GOT3 (cell line): ENCODE measurements around the gene ENO1.
"Not testable (repeated sequence)": the region's sequence is repeated elsewhere in the genome, so short reads cannot be mapped to it uniquely, and the experiment has no call there.

ENCODE experiments used
- DNase-seq: peaks from one replicate; lab custom pipeline; 2025; ENCODE audit warnings: mixed read lengths; lab: John Stamatoyannopoulos, UW

Gene ENO1

DNA sequence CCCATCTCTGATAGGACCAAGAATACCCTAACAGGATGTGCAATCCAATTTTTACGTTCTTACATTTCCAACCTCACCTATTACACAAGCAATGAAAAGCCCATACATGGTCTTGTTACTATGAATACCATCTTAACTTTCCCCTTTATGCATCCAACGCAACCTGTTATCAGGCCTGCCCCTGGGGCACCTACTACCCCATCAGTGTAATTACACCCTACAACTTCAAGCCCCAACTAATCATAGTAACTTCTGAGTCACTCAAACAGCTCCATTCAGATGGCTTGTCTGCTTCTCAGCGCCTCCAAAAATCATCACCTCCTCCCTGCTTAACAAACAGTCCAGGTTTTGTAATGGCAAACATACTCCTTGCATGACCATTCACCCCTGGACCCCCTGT lies 18.3 kb upstream of the ENO1 start:
- DNase-seq: not testable (repeated sequence)

DNA sequence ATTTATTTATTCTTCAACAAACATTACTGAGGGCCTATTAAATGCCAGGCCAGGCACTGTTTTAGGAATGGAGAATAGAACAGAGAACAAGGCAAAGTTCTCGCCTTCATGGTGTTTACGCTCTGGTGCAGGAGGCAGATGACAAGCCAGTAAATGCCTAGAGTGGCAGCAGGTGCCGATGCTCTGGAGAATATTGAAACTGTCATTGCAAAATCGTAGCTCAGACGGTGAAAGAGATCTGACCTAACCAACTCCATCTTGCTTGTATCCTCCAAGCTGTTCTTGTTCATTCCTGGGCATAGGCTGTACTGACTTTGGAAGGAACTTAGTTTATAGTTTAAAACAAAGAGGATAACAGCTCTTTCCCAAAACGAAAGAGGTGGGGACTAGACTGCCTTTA lies 13.5 kb upstream of the ENO1 start:
- no peak for DNase-seq

DNA sequence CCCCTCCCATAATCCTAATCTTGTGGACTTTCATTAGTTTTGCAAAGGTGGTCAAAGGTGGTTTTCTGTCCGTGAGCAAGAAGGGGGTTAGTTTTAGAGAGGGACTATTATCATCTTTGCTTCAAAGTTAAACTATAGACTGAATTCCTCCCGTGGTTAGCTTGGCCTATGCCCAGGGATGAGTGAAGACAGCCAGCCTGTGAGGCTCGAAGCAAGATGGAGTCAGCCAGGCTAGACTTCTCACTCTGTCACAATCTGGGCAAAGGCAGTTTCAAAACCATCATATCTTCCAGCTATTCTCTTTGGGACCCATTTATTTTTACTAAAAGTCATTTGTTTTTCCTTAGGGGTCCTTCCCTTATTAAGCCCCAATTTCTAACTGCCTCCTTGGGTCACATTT lies 12.9 kb upstream of the ENO1 start:
- no peak for DNase-seq

GRCh38 chr1:8889925-8890785 lies 11.7 kb upstream of the ENO1 start:
- DNase-seq: peak; percentile 32

DNA sequence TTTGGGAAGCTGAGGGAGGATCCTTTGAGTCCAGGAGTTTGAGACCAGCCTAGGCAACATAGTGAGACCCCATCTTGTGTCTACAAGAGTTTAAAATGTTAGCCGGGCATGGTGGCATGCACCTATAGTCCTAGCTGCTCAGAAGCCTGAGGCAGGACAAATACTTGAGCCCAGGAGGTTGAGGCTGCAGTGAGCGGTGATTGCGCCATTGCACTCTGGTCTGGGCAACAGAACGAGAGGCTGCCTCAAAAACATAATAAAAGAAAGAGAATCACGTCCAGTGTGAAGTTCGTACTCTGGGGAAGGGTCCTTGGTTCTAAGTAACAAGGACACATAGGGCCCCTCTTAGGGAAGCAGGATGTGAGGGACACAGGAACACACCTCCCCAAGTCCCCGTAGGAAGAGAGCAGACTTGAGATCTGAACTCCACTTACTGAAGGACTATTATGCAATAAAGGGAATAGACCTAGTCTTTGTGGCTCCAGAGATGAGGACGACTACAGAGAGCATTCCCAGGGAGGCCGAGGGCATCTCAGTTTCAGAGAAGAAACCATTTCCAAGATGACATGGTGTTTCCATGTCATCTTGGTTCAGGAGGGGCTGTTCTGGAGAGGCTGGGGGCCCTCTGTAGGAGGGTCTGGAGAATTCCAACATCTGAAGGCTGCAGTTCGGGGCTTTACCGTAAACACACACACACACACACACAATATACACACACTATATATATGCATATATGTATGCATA lies 10.8 kb upstream of the ENO1 start:
- DNase-seq: no peak

DNA sequence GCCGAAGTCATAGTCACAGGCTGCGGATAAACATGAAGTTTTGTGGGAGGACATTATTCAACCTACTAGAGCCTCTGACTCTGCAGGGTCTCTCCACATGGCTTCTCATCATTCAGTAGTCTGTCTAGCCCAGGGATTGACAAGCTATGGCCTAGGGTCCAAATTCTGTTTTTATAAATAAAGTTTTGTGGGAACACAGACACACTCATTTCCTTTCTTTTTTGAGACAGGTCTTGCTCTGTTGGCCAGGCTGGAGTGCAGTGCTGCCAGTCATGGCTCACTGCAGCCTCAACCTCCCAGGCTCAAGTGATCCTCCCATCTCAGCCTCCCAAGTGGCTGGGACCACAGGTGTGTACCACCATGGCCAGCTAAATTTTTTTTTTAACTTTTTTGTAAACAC lies 8.1 kb upstream of the ENO1 start:
- no peak for DNase-seq

DNA sequence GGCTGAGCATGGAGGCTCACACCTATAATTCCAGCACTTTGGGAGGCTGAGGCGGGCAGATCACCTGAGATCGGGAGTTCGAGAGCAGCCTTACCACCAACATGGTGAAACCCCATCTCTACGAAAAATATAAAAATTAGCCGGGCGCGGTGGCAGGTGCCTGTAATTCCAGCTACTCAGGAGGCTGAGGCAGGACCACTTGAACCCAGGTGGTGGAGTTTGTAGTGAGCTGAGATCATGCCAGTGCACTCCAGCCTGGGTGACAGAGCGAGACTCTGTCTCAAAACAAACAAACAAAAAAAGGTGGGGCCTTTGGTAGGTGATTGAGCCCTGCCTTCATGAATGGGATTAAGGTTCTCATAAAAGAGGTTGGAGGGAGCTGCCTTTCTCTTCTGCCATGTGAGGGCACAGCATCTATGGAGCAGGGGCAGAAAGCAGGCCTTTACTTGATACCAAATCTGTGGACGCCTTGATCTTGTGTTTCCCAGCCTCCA lies 7.6 kb upstream of the ENO1 start:
- not testable (repeated sequence) for DNase-seq

- DNase-seq: not testable (repeated sequence)
Measured at GRCh38 chr1:8884105-8884504, 5.6 kb upstream of the ENO1 start.

- no peak for DNase-seq
Measured at GRCh38 chr1:8883491-8883890, 5.0 kb upstream of the ENO1 start.

DNA sequence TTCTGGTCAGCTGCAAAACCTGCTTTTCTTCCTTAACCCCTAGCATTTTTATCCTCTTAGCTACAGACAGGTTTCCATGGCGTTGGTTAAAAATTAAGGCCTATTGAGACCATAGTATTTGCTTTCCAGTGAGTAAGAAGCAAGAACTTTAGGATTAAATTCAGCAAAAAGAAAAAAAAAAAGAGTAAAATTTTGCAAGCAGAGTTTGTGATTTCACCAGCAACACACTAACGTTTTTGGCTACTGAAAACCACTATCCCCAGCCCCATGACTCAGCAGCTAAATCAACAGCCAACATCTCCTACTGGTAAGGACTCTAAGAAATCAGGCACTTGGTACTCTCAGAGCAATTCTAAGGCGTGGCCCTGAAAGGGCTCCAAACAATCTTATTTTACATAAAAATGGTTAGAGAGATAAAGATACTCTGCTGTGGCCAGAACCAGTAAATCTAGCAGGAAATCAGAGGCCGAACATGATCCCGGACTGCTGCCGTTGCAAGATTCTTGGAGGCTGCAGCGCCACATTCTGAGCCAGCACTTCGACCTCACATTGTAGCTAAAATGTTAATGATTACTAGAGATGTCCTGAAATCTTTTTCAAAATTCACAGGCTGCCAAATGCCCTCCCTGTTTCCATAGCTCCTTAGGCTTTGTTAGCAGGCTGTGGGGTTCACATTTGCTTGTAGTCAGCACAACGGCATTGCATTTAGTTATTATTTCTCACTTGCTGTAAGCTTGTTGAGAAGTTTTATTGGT lies 1.6 kb upstream of the ENO1 start:
- peak; percentile 22 for DNase-seq

DNA sequence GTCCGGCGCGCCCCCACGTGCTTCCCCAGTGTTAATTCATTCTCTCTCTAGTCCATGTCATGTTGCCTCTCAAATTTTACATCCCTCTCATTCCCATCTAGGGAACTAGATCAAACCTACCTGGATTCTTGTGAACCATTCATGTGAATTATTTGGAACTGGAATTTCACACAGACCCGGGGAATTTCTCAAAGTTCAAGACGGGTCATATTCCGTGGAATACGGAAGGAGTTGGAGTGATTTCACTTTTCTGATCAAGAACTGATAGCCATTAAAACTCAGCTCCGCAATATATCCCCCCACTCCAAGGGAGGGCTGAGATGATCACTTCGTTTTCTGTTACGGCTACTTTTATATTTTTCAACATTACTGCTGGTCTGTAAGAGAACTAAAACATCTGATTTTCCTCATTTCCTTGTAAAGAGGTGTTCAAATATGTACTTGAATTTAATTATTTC lies 1.0 kb upstream of the ENO1 start:
- DNase-seq: no peak

- DNase-seq: peak; percentile 96
Measured at GRCh38 chr1:8878698-8879463, 395 bp upstream of the ENO1 start.

DNA sequence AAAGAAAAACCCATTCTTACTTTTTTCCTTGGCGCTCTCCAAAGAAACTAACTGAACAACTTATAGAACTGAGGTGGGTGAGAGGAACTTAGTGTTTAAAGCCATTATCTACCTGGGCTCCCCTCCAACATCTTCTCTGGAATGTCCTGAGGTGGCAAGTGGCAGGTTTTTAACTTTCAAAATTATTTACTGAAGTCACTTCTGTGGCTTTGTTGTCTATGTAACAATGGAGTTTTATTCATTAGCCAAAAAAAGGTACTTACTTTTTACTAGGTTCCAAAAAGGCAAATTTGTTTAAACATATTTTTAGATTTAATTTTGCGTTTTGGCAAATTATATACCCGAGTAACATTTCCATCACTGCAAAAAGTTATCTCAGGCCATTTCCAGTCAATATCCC lies 2.4 kb downstream of the ENO1 start:
- no peak for DNase-seq

DNA sequence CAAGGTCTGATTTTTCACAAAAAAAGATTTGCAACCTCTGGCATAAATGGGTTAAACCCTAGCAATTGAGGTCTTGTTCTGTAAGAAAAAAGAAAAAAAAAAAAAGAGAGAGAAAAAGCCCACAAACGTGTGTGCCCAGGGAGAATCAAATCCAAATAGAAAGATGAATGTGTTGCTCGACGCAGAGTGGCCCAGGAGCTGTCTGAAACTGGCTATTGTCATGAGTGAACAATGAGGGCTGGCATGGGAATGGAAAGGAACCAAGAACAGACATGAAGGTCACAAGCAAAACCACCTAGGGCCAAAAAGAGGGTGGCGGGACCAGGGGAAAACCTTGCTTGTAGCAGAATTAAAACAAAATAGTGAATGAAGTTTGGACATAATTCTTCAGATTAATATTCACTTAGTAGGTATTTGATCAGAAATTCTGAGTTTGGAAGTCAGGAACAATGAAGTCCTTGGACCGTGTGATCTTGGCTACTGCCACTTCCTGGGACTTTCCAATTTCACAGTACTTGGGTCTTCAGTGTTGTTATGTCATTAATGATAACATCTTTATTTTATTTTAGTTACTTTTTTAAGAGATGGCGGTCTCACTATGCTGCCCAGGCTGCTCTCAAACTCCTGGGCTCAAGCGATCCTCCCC lies 3.1 kb downstream of the ENO1 start:
- DNase-seq: no peak

GRCh38 chr1:8874230-8875201 lies 4.0 kb downstream of the ENO1 start:
- no peak for DNase-seq

GRCh38 chr1:8873506-8874229 lies 4.8 kb downstream of the ENO1 start:
- peak; percentile 54 for DNase-seq

DNA sequence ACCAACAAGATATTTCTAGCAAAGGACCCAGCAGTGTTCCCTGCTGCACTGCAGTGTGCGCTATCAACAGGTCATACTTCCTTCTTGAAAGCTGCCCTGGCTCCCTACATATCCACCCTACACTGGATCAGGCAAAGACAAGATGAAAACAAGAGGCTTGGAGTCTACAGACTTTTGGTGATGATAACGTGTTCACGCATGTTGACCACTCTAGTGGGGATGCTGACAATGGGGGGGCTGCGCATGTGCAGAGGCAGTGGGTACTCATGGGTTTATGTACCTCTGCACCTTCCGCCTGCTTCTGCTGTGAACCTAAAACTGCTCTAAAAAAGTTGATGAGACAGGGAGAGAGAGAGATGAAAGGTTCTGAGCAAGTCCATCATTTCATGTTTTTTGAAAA lies 5.5 kb downstream of the ENO1 start:
- DNase-seq: no peak

DNA sequence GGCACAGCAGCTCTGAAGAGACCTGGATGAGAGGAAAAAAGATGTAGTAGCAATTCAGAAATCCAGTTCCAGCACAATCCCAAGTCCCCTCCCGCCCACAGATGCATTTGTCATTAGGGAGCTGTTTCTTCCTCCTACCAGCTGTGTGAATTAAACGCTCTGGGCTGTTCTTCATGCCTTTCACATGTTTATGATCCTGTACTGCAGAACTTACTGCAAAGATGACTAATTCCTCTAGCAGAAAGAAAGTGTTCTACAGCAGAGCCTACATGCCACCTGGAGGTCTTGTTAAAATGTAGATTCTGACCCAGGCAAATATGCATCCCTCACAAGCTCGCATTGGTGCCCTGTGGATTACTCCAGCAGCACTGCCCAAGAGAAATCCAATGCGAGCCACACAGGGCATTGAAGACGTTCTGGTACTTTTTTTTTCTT lies 6.5 kb downstream of the ENO1 start:
- DNase-seq: no peak

- DNase-seq: no peak
Measured at GRCh38 chr1:8871539-8871935, 6.9 kb downstream of the ENO1 start.
